BLaER1 treated with 17β-estradiol and CSF1 and Interleukin-3, amounts not matched to agents 10 nM and 100 nM (cell line): ENCODE data around the gene TWSG1.

ENCODE experiments used
- H3K27ac ChIP-seq, 11 experiments: shearing (Covaris generic); formaldehyde crosslinking; 2 replicates each; pipeline ENCODE4 v1.8.1; 2022
- H3K27me3 ChIP-seq, 11 experiments: shearing (Covaris generic); formaldehyde crosslinking; 2 replicates each; pipeline ENCODE4 v1.8.1; 2022
- H3K36me3 ChIP-seq, 11 experiments: shearing (Covaris generic); formaldehyde crosslinking; 2 replicates each; pipeline ENCODE4 v1.8.1; 2022
- H3K4me1 ChIP-seq, 10 experiments: shearing (Covaris generic); formaldehyde crosslinking; 2 replicates each; pipeline ENCODE4 v1.8.1; 2022
- H3K4me2 ChIP-seq, 11 experiments: shearing (Covaris generic); formaldehyde crosslinking; 2 replicates each; pipeline ENCODE4 v1.8.1; 2022
- H3K4me3 ChIP-seq, 10 experiments: shearing (Covaris generic); formaldehyde crosslinking; 2 replicates each; pipeline ENCODE4 v1.8.1; 2022
- H3K9ac ChIP-seq, 11 experiments: shearing (Covaris generic); formaldehyde crosslinking; 2 replicates each; pipeline ENCODE4 v1.8.1; 2022
- H3K9me3 ChIP-seq, 11 experiments: shearing (Covaris generic); formaldehyde crosslinking; replicated peaks in 1 of 11; 2 replicates each; pipeline ENCODE4 v1.8.1; 2022
- H4K20me1 ChIP-seq, 11 experiments: shearing (Covaris generic); formaldehyde crosslinking; 2 replicates each; pipeline ENCODE4 v1.8.1; 2022
- Cebpa-rat ChIP-seq, 11 experiments: shearing (Covaris generic); IDR thresholded peaks; 2 replicates each; pipeline ENCODE4 v1.8.1; 2022

The TWSG1 gene

DNA sequence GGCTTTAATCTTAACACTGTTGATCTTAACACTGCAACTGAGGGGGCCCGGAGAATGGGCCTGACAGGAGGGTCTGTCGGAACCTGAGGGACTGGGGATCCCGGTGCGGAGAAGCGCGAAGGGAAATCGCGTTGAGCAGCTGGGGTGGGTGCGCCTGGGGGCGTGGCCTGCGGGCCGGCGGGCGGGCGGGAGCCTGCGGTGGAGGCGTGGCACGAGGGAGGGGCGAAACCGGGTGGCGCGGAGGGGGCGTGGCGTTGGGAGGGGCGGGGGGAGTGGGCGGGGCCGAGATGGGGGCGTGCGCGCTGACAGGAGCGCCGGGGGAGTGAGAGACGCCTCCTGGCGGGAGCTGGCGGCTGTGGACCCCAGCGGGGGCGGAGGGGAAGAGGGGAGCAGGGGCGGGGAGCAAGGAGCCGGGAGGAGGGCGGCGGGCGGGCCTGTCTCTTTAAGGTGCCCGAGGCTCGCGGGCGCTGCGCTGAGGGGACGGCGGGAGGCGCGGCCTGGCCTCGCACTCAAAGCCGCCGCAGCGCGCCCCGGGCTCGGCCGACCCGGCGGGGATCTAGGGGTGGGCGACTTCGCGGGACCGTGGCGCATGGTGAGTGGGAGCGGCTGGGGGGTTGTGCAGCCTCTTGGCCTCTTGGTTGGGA lies at the start of gene TWSG1:
TWSG1 (plus strand) TSS at position 445 of the 644 bp plus-strand sequence. CDS start 2,457 bp downstream, outside the sequence.
- Histone ChIP-seq H3K27me3 (no peaks in the 10 kb centered on the region), H3K4me1 (peaks cover 13 to 34% (median 23%) of the 10 kb centered on the region in 10 experiments), H3K36me3 (peaks cover 4 to 25% (median 20%) of the 10 kb centered on the region in 11 experiments), H4K20me1 (peaks cover 0 to 7% (median 0%) of the 10 kb centered on the region in 11 experiments; a peak in 1 of 22 replicates), H3K4me2 (peak within 1 kb of the TSS; percentile 82 to 96 (median 90)), H3K9ac (peak within 1 kb of the TSS; percentile 85 to 95 (median 91)), H3K9me3 (peaks cover 0 to 12% (median 8%) of the 10 kb centered on the region in 11 experiments; a peak in 16 of 22 replicates), H3K4me3 (peak within 1 kb of the TSS; percentile 76 to 97 (median 90)), H3K27ac (peak within 1 kb of the TSS; percentile 55 to 91 (median 85); a peak in 21 of 22 replicates)
- no peak for TF ChIP-seq Cebpa-rat (IDR thresholded peaks at IDR 0.05)

DNA sequence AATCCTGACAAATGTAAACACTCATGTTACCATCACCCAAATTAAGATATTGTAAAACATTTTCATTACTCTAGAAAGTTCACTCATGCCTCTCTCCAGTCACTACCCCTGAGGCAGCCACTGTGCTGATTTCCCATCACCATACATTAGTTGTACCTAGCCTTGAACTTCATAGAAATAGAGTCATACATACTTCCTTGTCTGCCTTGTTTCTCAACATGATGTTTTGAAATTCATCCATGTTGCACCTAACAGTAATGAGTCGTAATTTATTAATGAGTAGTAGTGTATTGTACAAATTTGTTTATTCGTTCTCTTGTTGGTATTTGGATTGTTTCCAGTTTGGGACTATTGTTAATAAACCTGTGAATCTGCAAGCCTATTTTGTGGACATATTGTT lies 49.0 kb upstream of the TWSG1 start:
- TF ChIP-seq Cebpa-rat (IDR thresholded peaks at IDR 0.05), result no peak

DNA sequence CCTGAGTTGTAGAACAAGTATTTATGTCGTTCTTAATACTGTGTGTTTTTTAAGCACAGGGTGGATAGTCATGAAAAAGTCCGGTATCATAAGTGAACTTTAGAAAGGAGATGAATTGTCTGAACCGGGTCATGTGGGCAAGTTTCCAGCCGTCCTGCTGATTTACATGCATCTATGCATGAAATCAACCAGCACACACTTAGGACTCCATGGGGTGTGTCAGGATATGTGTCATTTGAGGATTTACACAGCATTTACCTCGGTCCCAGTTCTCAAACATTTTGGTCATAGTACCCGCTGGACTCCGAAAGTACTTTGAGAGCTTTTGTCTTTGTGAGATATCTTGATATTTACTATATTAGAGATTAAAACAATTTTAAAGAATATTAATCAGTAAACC lies 47.5 kb upstream of the TWSG1 start:
- Histone ChIP-seq H3K9ac (no peak overlapping the region), H3K36me3 (peaks cover 0 to 28% (median 12%) of the 10 kb centered on the region in 11 experiments; a peak in 13 of 22 replicates), H3K4me1 (no peaks in the 10 kb centered on the region), H3K27ac (no peak overlapping the region), H4K20me1 (no peaks in the 10 kb centered on the region), H3K27me3 (no peaks in the 10 kb centered on the region), H3K4me3 (no peak overlapping the region), H3K4me2 (no peak overlapping the region), H3K9me3 (peaks cover 21 to 38% (median 32%) of the 10 kb centered on the region in 11 experiments)
- no peak for TF ChIP-seq Cebpa-rat (IDR thresholded peaks at IDR 0.05)

More for the DNA sequence above, 49.0 kb upstream of the TWSG1 start:
- Histone ChIP-seq H3K36me3 (peaks cover 4 to 41% (median 19%) of the 10 kb centered on the region in 11 experiments; a peak in 16 of 22 replicates), H3K4me3 (no peak overlapping the region), H3K4me1 (no peaks in the 10 kb centered on the region), H3K4me2 (no peak overlapping the region), H3K9ac (no peak overlapping the region), H4K20me1 (no peaks in the 10 kb centered on the region; a peak in 1 of 22 replicates), H3K27ac (no peak overlapping the region), H3K9me3 (peaks cover 12 to 23% (median 18%) of the 10 kb centered on the region in 11 experiments), H3K27me3 (no peaks in the 10 kb centered on the region)

- Histone ChIP-seq H3K4me2 (no peak overlapping the region), H3K27me3 (no peaks in the 10 kb centered on the region), H4K20me1 (no peaks in the 10 kb centered on the region), H3K27ac (no peak overlapping the region), H3K4me3 (no peak overlapping the region), H3K9ac (no peak overlapping the region), H3K4me1 (no peaks in the 10 kb centered on the region), H3K36me3 (peaks cover 0 to 6% (median 0%) of the 10 kb centered on the region in 11 experiments; a peak in 2 of 22 replicates), H3K9me3 (peaks cover 43 to 60% (median 53%) of the 10 kb centered on the region in 11 experiments)
- TF ChIP-seq Cebpa-rat (IDR thresholded peaks at IDR 0.05), result no peak
Observed at GRCh38 chr18:9289698-9290097, 44.9 kb upstream of the TWSG1 start.

DNA sequence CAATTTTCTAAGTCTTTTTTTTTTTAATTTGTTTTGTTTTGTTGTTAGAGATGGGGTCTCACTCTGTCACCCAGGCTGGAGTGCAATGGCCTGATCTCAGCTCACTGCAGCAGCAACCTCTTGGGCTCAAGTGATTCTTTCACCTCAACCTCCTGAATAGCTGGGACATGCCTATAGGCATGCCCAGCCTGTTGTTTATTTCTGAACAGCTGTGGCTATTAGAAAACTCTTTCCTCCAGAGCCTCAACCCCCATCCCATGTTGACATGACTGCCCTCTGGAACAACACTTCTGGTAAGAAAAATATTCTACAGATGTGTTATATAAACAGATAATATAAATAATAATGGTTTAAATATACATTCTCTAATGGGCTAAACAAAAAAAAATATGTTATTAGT lies 44.4 kb upstream of the TWSG1 start:
- Histone ChIP-seq H3K27me3 (no peaks in the 10 kb centered on the region), H4K20me1 (no peaks in the 10 kb centered on the region), H3K4me3 (no peak overlapping the region), H3K4me1 (no peaks in the 10 kb centered on the region), H3K4me2 (no peak overlapping the region), H3K9me3 (peaks cover 43 to 61% (median 54%) of the 10 kb centered on the region in 11 experiments), H3K27ac (no peak overlapping the region), H3K36me3 (peaks cover 0 to 2% (median 0%) of the 10 kb centered on the region in 11 experiments; a peak in 1 of 22 replicates), H3K9ac (no peak overlapping the region)
- TF ChIP-seq Cebpa-rat (IDR thresholded peaks at IDR 0.05), result no peak

- Histone ChIP-seq H3K4me1 (no peaks in the 10 kb centered on the region), H3K27me3 (no peaks in the 10 kb centered on the region), H3K27ac (no peak overlapping the region), H4K20me1 (no peaks in the 10 kb centered on the region), H3K9me3 (peaks cover 54 to 77% (median 71%) of the 10 kb centered on the region in 11 experiments), H3K4me3 (no peak overlapping the region), H3K9ac (no peak overlapping the region), H3K36me3 (no peaks in the 10 kb centered on the region; a peak in 2 of 22 replicates), H3K4me2 (no peak overlapping the region)
- no peak for TF ChIP-seq Cebpa-rat (IDR thresholded peaks at IDR 0.05)
Observed at GRCh38 chr18:9292047-9292446, 42.5 kb upstream of the TWSG1 start.

DNA sequence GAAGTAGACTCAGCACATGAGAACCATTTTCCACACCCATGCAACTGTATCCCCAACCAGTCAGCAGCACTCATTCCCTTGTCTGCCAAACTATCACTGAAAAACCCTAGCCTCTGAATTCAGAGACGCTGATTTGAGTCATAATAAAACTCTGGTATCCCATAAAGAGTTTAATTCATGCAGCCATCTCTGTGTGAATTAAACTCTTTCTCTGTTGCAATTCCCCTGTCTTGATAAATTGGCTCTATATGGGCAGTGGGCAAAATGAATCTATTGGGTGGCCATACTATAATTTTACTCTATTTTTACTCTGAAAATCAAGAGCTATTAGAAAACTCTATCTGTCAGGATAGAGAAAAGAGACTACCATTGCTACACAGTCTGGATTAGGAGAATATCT lies 40.6 kb upstream of the TWSG1 start:
- H3K9me3 ChIP-seq, result peaks cover 61 to 91% (median 82%) of the 10 kb centered on the region in 11 experiments
- no peak overlapping the region for H3K9ac ChIP-seq
- no peak for TF ChIP-seq Cebpa-rat (IDR thresholded peaks at IDR 0.05)
- no peaks in the 10 kb centered on the region for H3K27me3 ChIP-seq
- H3K36me3 ChIP-seq, result no peaks in the 10 kb centered on the region; a peak in 2 of 22 replicates
- no peaks in the 10 kb centered on the region for H3K4me1 ChIP-seq
- no peak overlapping the region for H3K4me2 ChIP-seq
- no peak overlapping the region for H3K27ac ChIP-seq
- H3K4me3 ChIP-seq, result peak overlapping the region in 1 of 10 experiments; percentile 9; a peak in 1 of 20 replicates
- no peaks in the 10 kb centered on the region for H4K20me1 ChIP-seq

DNA sequence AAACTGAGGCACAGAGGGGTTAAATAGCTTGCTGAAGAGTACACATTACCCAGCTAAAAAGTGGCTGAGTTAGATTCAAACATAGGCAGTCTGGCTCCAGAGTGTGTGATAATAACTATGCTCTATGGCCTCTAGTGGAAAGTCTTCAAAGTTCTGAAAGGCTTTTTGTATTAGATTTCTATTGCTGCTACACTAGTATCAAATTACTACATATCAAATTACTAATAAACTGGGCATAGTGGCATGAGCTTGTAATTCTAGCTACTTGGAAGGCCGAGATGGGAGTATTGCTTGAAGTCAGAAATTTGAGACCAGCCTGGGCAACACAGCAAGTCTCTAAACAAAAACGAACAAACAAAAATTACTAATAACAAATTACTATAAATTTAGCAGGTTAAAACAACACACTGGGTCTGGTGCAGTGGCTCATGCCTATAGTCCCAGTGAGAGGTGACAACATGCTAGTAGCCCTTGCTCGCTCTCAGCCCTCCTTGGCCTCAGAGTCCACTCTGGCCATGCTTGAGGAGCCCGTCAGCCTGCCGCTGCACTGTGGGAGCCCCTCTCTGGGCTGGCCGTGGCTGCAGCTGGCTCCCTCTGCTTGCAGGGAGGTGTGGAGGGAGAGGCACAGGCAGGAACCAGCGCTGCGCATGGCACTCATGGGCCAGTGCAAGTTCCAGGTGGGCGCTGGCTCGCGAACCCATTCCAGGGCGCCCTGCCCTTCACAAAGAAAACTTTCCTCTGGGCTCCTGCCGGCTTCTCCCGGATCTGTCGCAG lies 38.2 kb upstream of the TWSG1 start:
- Histone ChIP-seq H3K27ac (no peak overlapping the region), H4K20me1 (no peaks in the 10 kb centered on the region), H3K4me2 (no peak overlapping the region), H3K4me3 (no peak overlapping the region), H3K36me3 (no peaks in the 10 kb centered on the region; a peak in 2 of 22 replicates), H3K4me1 (no peaks in the 10 kb centered on the region), H3K9me3 (peaks cover 40 to 72% (median 63%) of the 10 kb centered on the region in 11 experiments), H3K27me3 (no peaks in the 10 kb centered on the region), H3K9ac (no peak overlapping the region)
- TF ChIP-seq Cebpa-rat (IDR thresholded peaks at IDR 0.05), result no peak

- no peaks in the 10 kb centered on the region; a peak in 2 of 22 replicates for H3K36me3 ChIP-seq
- no peaks in the 10 kb centered on the region for H4K20me1 ChIP-seq
- H3K27me3 ChIP-seq, result no peaks in the 10 kb centered on the region
- no peak overlapping the region for H3K27ac ChIP-seq
- H3K4me1 ChIP-seq, result no peaks in the 10 kb centered on the region
- no peak overlapping the region for H3K4me3 ChIP-seq
- TF ChIP-seq Cebpa-rat (IDR thresholded peaks at IDR 0.05), result no peak
- no peak overlapping the region for H3K9ac ChIP-seq
- no peak overlapping the region for H3K4me2 ChIP-seq
- H3K9me3 ChIP-seq, result peaks cover 40 to 66% (median 58%) of the 10 kb centered on the region in 11 experiments
Observed at GRCh38 chr18:9297007-9297393, 37.6 kb upstream of the TWSG1 start.
